DND-41 (cell line): ENCODE data around the gene AGK.

Experiments used
- EZH2 ChIP-seq: IDR thresholded peaks from 3 replicates; pipeline ENCODE4 v1.6.1; 2012; ENCODE audit warnings: borderline replicate concordance, low read depth, mild to moderate bottlenecking, moderate library complexity, low read length, inconsistent platforms; ENCODE audit not compliant: severe bottlenecking
- TF ChIP-seq, protein P1 (sequence below): IDR thresholded peaks from 2 replicates; pipeline ENCODE4 v1.5.1; 2012; ENCODE audit warnings: borderline replicate concordance, low read length, moderate library complexity, mild to moderate bottlenecking; ENCODE audit not compliant: poor library complexity, severe bottlenecking; ENCODE audit errors: extremely low read depth

GRCh38 chr7:141671705-141672496, 120.7 kb downstream of the AGK start:
- TF ChIP-seq, protein P1, sequence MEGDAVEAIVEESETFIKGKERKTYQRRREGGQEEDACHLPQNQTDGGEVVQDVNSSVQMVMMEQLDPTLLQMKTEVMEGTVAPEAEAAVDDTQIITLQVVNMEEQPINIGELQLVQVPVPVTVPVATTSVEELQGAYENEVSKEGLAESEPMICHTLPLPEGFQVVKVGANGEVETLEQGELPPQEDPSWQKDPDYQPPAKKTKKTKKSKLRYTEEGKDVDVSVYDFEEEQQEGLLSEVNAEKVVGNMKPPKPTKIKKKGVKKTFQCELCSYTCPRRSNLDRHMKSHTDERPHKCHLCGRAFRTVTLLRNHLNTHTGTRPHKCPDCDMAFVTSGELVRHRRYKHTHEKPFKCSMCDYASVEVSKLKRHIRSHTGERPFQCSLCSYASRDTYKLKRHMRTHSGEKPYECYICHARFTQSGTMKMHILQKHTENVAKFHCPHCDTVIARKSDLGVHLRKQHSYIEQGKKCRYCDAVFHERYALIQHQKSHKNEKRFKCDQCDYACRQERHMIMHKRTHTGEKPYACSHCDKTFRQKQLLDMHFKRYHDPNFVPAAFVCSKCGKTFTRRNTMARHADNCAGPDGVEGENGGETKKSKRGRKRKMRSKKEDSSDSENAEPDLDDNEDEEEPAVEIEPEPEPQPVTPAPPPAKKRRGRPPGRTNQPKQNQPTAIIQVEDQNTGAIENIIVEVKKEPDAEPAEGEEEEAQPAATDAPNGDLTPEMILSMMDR, result no peak
- no peak for TF ChIP-seq EZH2
